ENCODE results near the gene DNAH8.

DNAH8 gene

GRCh38 chr6:38797391-38797790 lies 82.3 kb downstream of the DNAH8 start:
- DNase-seq (ENCODE audit: low spot score): no peak

GRCh38 chr6:38799529-38800184 lies 84.5 kb downstream of the DNAH8 start:
- DNase-seq (ENCODE audit: low spot score): no peak

GRCh38 chr6:38801305-38801704 lies 86.2 kb downstream of the DNAH8 start:
- DNase-seq (ENCODE audit: low spot score): no peak

- DNase-seq (ENCODE audit: low spot score): no peak
These were observed 87.4 kb downstream of the DNAH8 start for GRCh38 chr6:38802497-38802896.

GRCh38 chr6:38803129-38803528 lies 88.0 kb downstream of the DNAH8 start:
- DNase-seq (ENCODE audit: low spot score): no peak

- DNase-seq (ENCODE audit: low spot score): no peak
These were observed 89.2 kb downstream of the DNAH8 start for GRCh38 chr6:38804358-38804757.

GRCh38 chr6:38805127-38805655 lies 90.1 kb downstream of the DNAH8 start:
- DNase-seq (ENCODE audit: low spot score): no peak

- DNase-seq (ENCODE audit: low spot score): no peak
These were observed 90.6 kb downstream of the DNAH8 start for GRCh38 chr6:38805692-38806091.

- peak; percentile 26 for DNase-seq (ENCODE audit: low spot score)
These were observed 91.2 kb downstream of the DNAH8 start for GRCh38 chr6:38806271-38806670.

- DNase-seq (ENCODE audit: low spot score): no peak
These were observed 91.7 kb downstream of the DNAH8 start for GRCh38 chr6:38806833-38807232.

GRCh38 chr6:38808039-38808438 lies 92.9 kb downstream of the DNAH8 start:
- no peak for DNase-seq (ENCODE audit: low spot score)

- DNase-seq (ENCODE audit: low spot score): no peak
These were observed 98.1 kb downstream of the DNAH8 start for GRCh38 chr6:38813041-38813823.

GRCh38 chr6:38814761-38815160 lies 99.7 kb downstream of the DNAH8 start:
- DNase-seq (ENCODE audit: low spot score): no peak

GRCh38 chr6:38815250-38815649 lies 100.1 kb downstream of the DNAH8 start:
- no peak for DNase-seq (ENCODE audit: low spot score)

GRCh38 chr6:38818691-38819090 lies 103.6 kb downstream of the DNAH8 start:
- no peak for DNase-seq (ENCODE audit: low spot score)

- no peak for DNase-seq (ENCODE audit: low spot score)
These were observed 107.9 kb downstream of the DNAH8 start for GRCh38 chr6:38822963-38823362.

- no peak for DNase-seq (ENCODE audit: low spot score)
These were observed 109.3 kb downstream of the DNAH8 start for GRCh38 chr6:38824243-38824894.

GRCh38 chr6:38827024-38827423 lies 111.9 kb downstream of the DNAH8 start:
- DNase-seq (ENCODE audit: low spot score): no peak

- no peak for DNase-seq (ENCODE audit: low spot score)
These were observed 116.8 kb downstream of the DNAH8 start for GRCh38 chr6:38831865-38832264.

GRCh38 chr6:38833320-38833719 lies 118.2 kb downstream of the DNAH8 start:
- DNase-seq (ENCODE audit: low spot score): no peak

- DNase-seq (ENCODE audit: low spot score): peak; percentile 23
These were observed 121.5 kb downstream of the DNAH8 start for GRCh38 chr6:38836585-38836984.

- DNase-seq (ENCODE audit: low spot score): no peak
These were observed 122.0 kb downstream of the DNAH8 start for GRCh38 chr6:38837101-38837500.

- peak; percentile 10 for DNase-seq (ENCODE audit: low spot score)
These were observed 128.7 kb downstream of the DNAH8 start for GRCh38 chr6:38843798-38844197.

All from iPS-NIHi11 (cell line).